Measurements from ENCODE around the gene OR10A3. TPM values are rescaled to one million over a fixed set of nuclear protein-coding genes. Genes with fewer than 3 reads are reported as not detected.

Gene OR10A3
- total and polyA plus RNA-seq, 3 donors from 2014 or later, result 0.25 TPM; not detected in 2

DNA sequence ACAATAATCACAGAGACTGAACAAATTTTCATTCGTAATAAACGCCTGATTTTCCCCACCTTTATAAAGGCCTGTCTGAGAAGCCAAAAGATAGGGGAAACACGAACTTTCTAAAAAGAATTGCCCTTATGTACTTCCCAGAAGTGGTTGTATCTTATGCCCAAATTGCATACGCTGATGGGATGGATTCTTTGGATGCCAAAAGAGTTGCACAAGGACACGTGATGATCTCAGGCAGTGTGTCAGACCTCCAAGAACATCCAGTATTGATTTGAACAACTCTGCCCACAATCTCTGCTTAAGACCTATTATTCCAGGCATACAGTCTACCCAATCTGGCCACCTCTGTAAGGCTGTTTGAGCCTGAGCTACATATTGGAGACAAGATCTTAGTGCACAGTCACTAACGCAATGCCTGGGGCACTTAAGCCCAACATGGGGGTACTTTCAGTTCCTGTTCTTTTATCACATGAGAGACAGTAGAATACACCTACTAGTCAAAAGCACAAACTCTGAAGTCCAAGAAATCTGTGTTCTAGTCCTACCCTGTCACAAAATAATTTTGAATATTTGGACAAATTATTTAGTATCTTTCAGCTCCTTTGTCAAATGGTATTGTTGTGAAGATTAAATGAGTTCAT, 49.3 kb downstream of the OR10A3 start:
- TF ChIP-seq POLR2A (IDR thresholded peaks at IDR 0.05), result no peak
- TF ChIP-seq, protein P1, sequence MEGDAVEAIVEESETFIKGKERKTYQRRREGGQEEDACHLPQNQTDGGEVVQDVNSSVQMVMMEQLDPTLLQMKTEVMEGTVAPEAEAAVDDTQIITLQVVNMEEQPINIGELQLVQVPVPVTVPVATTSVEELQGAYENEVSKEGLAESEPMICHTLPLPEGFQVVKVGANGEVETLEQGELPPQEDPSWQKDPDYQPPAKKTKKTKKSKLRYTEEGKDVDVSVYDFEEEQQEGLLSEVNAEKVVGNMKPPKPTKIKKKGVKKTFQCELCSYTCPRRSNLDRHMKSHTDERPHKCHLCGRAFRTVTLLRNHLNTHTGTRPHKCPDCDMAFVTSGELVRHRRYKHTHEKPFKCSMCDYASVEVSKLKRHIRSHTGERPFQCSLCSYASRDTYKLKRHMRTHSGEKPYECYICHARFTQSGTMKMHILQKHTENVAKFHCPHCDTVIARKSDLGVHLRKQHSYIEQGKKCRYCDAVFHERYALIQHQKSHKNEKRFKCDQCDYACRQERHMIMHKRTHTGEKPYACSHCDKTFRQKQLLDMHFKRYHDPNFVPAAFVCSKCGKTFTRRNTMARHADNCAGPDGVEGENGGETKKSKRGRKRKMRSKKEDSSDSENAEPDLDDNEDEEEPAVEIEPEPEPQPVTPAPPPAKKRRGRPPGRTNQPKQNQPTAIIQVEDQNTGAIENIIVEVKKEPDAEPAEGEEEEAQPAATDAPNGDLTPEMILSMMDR (IDR thresholded peaks at IDR 0.05), result no peak
- intact Hi-C loops (cut with DNase I; ENCODE audit: low total_unique reads), result no loop called here
- 48 to 58% methylated on average over 6 of the region's 6 CpGs for WGBS, 2 donors
- no peaks in the 10 kb centered on the region for H3K9me3 ChIP-seq
- H3K27ac ChIP-seq, result peak overlapping the region in 1 of 2 donors; percentile 15
- no peaks in the 10 kb centered on the region for H3K36me3 ChIP-seq (ENCODE audit: low read depth, missing control alignments)
- no peak for DNase-seq
- H3K4me3 ChIP-seq, result no peak overlapping the region
- peaks cover 41% of the 10 kb centered on the region for H3K4me1 ChIP-seq
- no peaks in the 10 kb centered on the region for H3K27me3 ChIP-seq

DNA sequence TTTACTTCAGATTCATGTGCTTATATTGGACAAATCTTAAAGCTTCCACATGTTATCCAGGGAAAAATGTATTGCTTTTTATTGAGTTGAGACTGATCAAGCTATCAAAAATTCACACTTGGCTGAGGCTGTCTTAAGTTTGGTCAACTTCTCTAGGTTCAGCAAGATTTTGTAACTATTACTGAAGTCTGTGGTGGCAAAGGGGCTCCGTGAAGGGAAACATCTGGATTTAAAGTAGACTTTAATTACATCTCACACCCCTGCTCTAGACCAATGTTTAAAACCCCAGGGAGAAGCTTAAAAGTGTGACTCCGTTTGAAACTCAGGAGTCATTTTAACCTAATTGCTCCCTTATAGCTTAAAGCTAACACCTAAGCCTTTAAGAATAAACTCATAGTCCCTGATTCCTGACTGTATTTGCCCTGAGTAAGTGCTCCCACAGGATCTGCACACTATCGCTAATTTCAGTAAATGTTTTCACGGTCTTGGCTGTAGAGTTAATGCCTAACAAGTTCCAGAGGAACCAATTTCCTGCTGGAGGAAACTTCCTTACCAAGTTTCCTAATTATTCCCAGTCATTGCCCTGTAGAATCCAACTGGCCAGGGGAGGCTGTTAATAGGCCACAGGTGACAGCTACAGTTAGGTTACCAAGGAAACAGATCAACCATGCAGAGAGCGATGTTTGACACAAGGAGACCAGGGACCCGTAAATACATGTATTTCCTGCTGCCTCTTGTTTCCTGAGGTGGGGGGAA, 50.9 kb downstream of the OR10A3 start:
- TF ChIP-seq, protein P1 (IDR thresholded peaks at IDR 0.05), result no peak
- no peak for TF ChIP-seq POLR2A (IDR thresholded peaks at IDR 0.05)
- WGBS, 2 donors, result 31 to 46% methylated on average over 6 of the region's 6 CpGs
- peaks cover 28% of the 10 kb centered on the region for H3K4me1 ChIP-seq
- H3K36me3 ChIP-seq (ENCODE audit: low read depth, missing control alignments), result no peaks in the 10 kb centered on the region
- no peak overlapping the region for H3K4me3 ChIP-seq
- H3K27me3 ChIP-seq, result no peaks in the 10 kb centered on the region
- DNase-seq, result no peak
- intact Hi-C loops (cut with DNase I; ENCODE audit: low total_unique reads), result no loop called here
- no peaks in the 10 kb centered on the region for H3K9me3 ChIP-seq
- no peak overlapping the region for H3K27ac ChIP-seq

DNA sequence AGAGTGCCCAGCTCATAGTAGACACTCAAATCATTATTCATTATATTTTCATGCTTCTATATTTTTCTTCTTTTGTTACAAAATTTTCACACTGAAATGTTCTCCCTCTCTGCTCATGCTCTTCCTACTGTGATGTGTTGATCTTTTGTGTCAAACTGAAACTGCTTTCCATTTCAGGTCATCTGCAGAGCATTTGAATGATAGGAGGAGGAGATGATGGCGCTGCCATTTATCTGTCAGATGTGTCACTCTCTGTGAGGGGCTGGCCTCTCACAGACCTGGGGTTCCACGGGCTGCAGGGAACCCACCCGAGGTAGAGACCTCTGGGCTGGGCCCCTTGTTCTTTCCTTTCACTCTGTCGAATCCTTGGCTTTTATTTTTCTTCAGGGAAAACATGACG, 51.5 kb downstream of the OR10A3 start:
- 42 to 69% methylated on average over 5 of the region's 5 CpGs for WGBS, 2 donors
- intact Hi-C loops (cut with DNase I; ENCODE audit: low total_unique reads), result no loop called here
- Histone ChIP-seq H3K27ac (no peak overlapping the region), H3K4me1 (peaks cover 24% of the 10 kb centered on the region), H3K36me3 (ENCODE audit: low read depth, missing control alignments) (no peaks in the 10 kb centered on the region), H3K9me3 (no peaks in the 10 kb centered on the region), H3K4me3 (no peak overlapping the region), H3K27me3 (no peaks in the 10 kb centered on the region)
- DNase-seq, result no peak
- TF ChIP-seq, protein P1 (IDR thresholded peaks at IDR 0.05), result no peak
- no peak for TF ChIP-seq POLR2A (IDR thresholded peaks at IDR 0.05)

Small RNA genes within 50 kb of the gene (small RNA-seq; reads per million reads assigned to genes)
- gene COX6CP5 (0 reads per million in 2 donors), gene RNU6-943P (0 reads per million in 2 donors)

Other genes starting within 250 kb of the OR10A3 start
- gene OVCH2, start 235.2 kb downstream of the OR10A3 start, total RNA-seq, result under 1 TPM; 0.39 to 0.68 TPM
- gene OVCH2, start 235.2 kb downstream of the OR10A3 start, polyA plus RNA-seq (ENCODE audit: insufficient read depth, low read depth, low replicate concordance), result 0.80 TPM
- under 1 TPM in 1 of 2 donors, not detected in 1; 0.62 TPM for gene OR5P2, start 144.8 kb downstream of the OR10A3 start, total RNA-seq
- gene OR5P2, start 144.8 kb downstream of the OR10A3 start, polyA plus RNA-seq (ENCODE audit: insufficient read depth, low read depth, low replicate concordance), result not detected
- gene OR5P3, start 110.9 kb downstream of the OR10A3 start, total RNA-seq, result 1 to 10 TPM; 1.0 to 1.2 TPM
- gene OR5P3, start 110.9 kb downstream of the OR10A3 start, polyA plus RNA-seq (ENCODE audit: insufficient read depth, low read depth, low replicate concordance), result not detected
- gene OR10A6, start 10.4 kb downstream of the OR10A3 start, total RNA-seq, result not detected
- gene OR10A6, start 10.4 kb downstream of the OR10A3 start, polyA plus RNA-seq (ENCODE audit: insufficient read depth, low read depth, low replicate concordance), result not detected
- gene NLRP10, start 23.7 kb upstream of the OR10A3 start, total RNA-seq, result not detected
- 0.13 TPM for gene NLRP10, start 23.7 kb upstream of the OR10A3 start, polyA plus RNA-seq (ENCODE audit: insufficient read depth, low read depth, low replicate concordance)
- gene EIF3F, start 45.6 kb upstream of the OR10A3 start, total RNA-seq, result 100 to 1,000 TPM; 287 to 387 TPM
- 268 TPM for gene EIF3F, start 45.6 kb upstream of the OR10A3 start, polyA plus RNA-seq (ENCODE audit: insufficient read depth, low read depth, low replicate concordance)
- gene TUB, start 139.5 kb upstream of the OR10A3 start, total RNA-seq, result 10 to 100 TPM; 15.6 to 16.5 TPM
- 8.9 TPM for gene TUB, start 139.5 kb upstream of the OR10A3 start, polyA plus RNA-seq (ENCODE audit: insufficient read depth, low read depth, low replicate concordance)
- 10 to 100 TPM; 42.3 to 48.6 TPM for gene RIC3, start 227.3 kb upstream of the OR10A3 start, total RNA-seq
- 18.7 TPM for gene RIC3, start 227.3 kb upstream of the OR10A3 start, polyA plus RNA-seq (ENCODE audit: insufficient read depth, low read depth, low replicate concordance)